HepG2 (cell line): ENCODE data around the gene TBCEL. TPM values are rescaled to one million over a fixed set of nuclear protein-coding genes. Genes with fewer than 3 reads are reported as not detected.
A peak's percentile ranks its signal among the peaks of the same experiment; 100 is the strongest.

ENCODE experiments used
- ATAC-seq: fragments of 200-7000 bp; cut with Tn5 transposase; 3 replicates; pipeline ENCODE4 v1.9.1; 2020; ENCODE audit warnings: mild to moderate bottlenecking, moderate library complexity
- BruUV-seq: library from RNA; stranded (reverse); fragments of 400-500 nt; replicated peaks from 2 replicates; lab custom pipeline; 2021; lab: Mats Ljungman, UMichigan
- CTCF ChIA-PET: fragments of 300-600 bp; formaldehyde crosslinking; extraction: SDS; loops from one replicate; lab custom pipeline; 2021; ENCODE audit warnings: low total read pairs, inconsistent platforms, low intra/inter-chr PET ratio; lab: Yijun Ruan, JAX
- POLR2A ChIA-PET: fragments of 350-600 bp; sonication (Branson Sonifier 250); formaldehyde crosslinking; loops from one replicate; lab custom pipeline; 2020; ENCODE audit warnings: antibody characterized with exemption, inconsistent platforms; lab: Yijun Ruan, JAX
- DNase-seq: peaks from one replicate; pipeline ENCODE4 v3.0.0-alpha.2; 2015; ENCODE audit warnings: low spot score
- FAIRE-seq: peaks from 3 replicates; lab custom pipeline; 2011; peaks lifted over from hg19 to GRCh38; lab: Jason Lieb, UNC
- H2AFZ ChIP-seq: one replicate; pipeline ENCODE4 v1.6.1; 2011; ENCODE audit warnings: low read length, inconsistent platforms
- H3K27ac ChIP-seq: fragments of 300-600 bp; 3 replicates; pipeline ENCODE4 v1.8.0; 2011; ENCODE audit warnings: mixed run types, mild to moderate bottlenecking, mixed read lengths, low read length, inconsistent platforms; ENCODE audit not compliant: insufficient read depth; ENCODE audit errors: extremely low read length
- H3K27me3 ChIP-seq, 2 experiments: fragments of 200-600 bp in 1 of 2; 2 replicates in 1 of 2; 3 replicates in 1 of 2; pipeline versions ENCODE4 v1.6.0 to v1.8.0; 2011; ENCODE audit warnings: low read length in 2 of 2, mild to moderate bottlenecking in 2 of 2, moderate library complexity in 2 of 2, inconsistent platforms in 1 of 2; ENCODE audit not compliant: insufficient read depth in 2 of 2, control insufficient read depth in 1 of 2
- H3K36me3 ChIP-seq, 2 experiments: fragments of 200-600 bp in 1 of 2; replicated peaks in 1 of 2; 2 replicates in 1 of 2; 3 replicates in 1 of 2; pipeline versions ENCODE4 v1.5.1 to v1.8.0; 2011; ENCODE audit warnings: low read length in 2 of 2, inconsistent platforms in 1 of 2; ENCODE audit not compliant: insufficient read depth in 2 of 2, control insufficient read depth in 1 of 2
- H3K4me1 ChIP-seq: 2 replicates; pipeline ENCODE4 v1.5.1; 2012; ENCODE audit warnings: low read length, inconsistent platforms; ENCODE audit not compliant: insufficient read depth
- H3K4me2 ChIP-seq: 2 replicates; pipeline ENCODE4 v1.6.0; 2011; ENCODE audit warnings: low read depth, low read length, inconsistent platforms
- H3K4me3 ChIP-seq, 3 experiments: fragments of 200-600 bp in 1 of 3; sonication (generic), shearing (Covaris generic) in 1 of 3; replicated peaks in 1 of 3; 2 replicates each; pipeline ENCODE4 v1.5.1; 2011 to 2016; ENCODE audit warnings: low read length in 3 of 3, inconsistent platforms in 2 of 3, low read depth in 2 of 3, mild to moderate bottlenecking in 2 of 3, control low read depth in 1 of 3, mixed read lengths in 1 of 3; ENCODE audit not compliant: insufficient read depth in 1 of 3
- H3K79me2 ChIP-seq: one replicate; pipeline ENCODE4 v1.6.1; 2011; ENCODE audit warnings: low read length, inconsistent platforms; ENCODE audit not compliant: insufficient read depth
- H3K9ac ChIP-seq: 2 replicates; pipeline ENCODE4 v1.6.0; 2011; ENCODE audit warnings: mild to moderate bottlenecking, low read depth, low read length, inconsistent platforms; ENCODE audit not compliant: insufficient read depth
- H3K9me3 ChIP-seq: 2 replicates; pipeline ENCODE4 v1.5.1; 2012; ENCODE audit warnings: mild to moderate bottlenecking, low read length
- H4K20me1 ChIP-seq: 2 replicates; pipeline ENCODE4 v1.6.0; 2011; ENCODE audit warnings: inconsistent platforms, mild to moderate bottlenecking, low read length, moderate library complexity; ENCODE audit not compliant: insufficient read depth
- ATM ChIP-seq: fragments of 450-650 bp; IDR thresholded peaks from 2 replicates; pipeline ENCODE4 v1.7.1; 2017; ENCODE audit warnings: mild to moderate bottlenecking, borderline replicate concordance
- BRD4 ChIP-seq: sonication (generic); formaldehyde crosslinking; IDR thresholded peaks from 2 replicates; pipeline ENCODE4 v1.4.0; 2020; ENCODE audit warnings: missing genetic modification reagents
- ETV5 ChIP-seq: IDR thresholded peaks from 2 replicates; pipeline ENCODE4 v1.6.1; 2018; ENCODE audit warnings: missing biosample characterization, missing genetic modification reagents, inconsistent platforms, borderline replicate concordance
- FIP1L1 ChIP-seq: fragments of 200-400 bp; formaldehyde crosslinking; IDR thresholded peaks from 2 replicates; pipeline ENCODE4 v1.6.1; 2018; ENCODE audit warnings: low read depth, mild to moderate bottlenecking, low read length, moderate library complexity, borderline replicate concordance; ENCODE audit not compliant: insufficient read depth
- GZF1 ChIP-seq: sonication (generic); formaldehyde crosslinking; IDR thresholded peaks from 2 replicates; pipeline ENCODE4 v1.5.1; 2020; ENCODE audit warnings: mild to moderate bottlenecking, missing genetic modification reagents
- HMG20B ChIP-seq: conservative IDR thresholded peaks from 2 replicates; pipeline ENCODE4 v1.6.1; 2016; ENCODE audit warnings: missing genetic modification reagents, missing compliant biosample characterization
- MTA3 ChIP-seq: sonication (generic); formaldehyde crosslinking; IDR thresholded peaks from 2 replicates; pipeline ENCODE4 v1.4.0; 2020; ENCODE audit warnings: missing genetic modification reagents
- RARA ChIP-seq: IDR thresholded peaks from 2 replicates; pipeline ENCODE4 v1.6.1; 2016; ENCODE audit warnings: missing genetic modification reagents, missing compliant biosample characterization
- RFX1 ChIP-seq: fragments of 450-650 bp; IDR thresholded peaks from 2 replicates; pipeline ENCODE4 v1.6.1; 2017
- RFX5 ChIP-seq: IDR thresholded peaks from 2 replicates; pipeline ENCODE4 v1.6.1; 2011; ENCODE audit warnings: low read depth, low read length, improper control_type of control experiment
- RFXAP ChIP-seq: sonication (generic); formaldehyde crosslinking; IDR thresholded peaks from 2 replicates; pipeline ENCODE4 v1.4.0; 2020; ENCODE audit warnings: missing genetic modification reagents, borderline replicate concordance
- RORA ChIP-seq: sonication (generic); formaldehyde crosslinking; IDR thresholded peaks from 2 replicates; pipeline ENCODE4 v1.5.0; 2020; ENCODE audit warnings: mild to moderate bottlenecking, missing genetic modification reagents, moderate library complexity
- SPEN ChIP-seq: sonication (generic); formaldehyde crosslinking; IDR thresholded peaks from 2 replicates; pipeline ENCODE4 v1.5.1; 2020; ENCODE audit warnings: low read depth, mild to moderate bottlenecking, missing genetic modification reagents
- U2AF2 ChIP-seq: fragments of 200-400 bp; formaldehyde crosslinking; IDR thresholded peaks from 2 replicates; pipeline ENCODE4 v1.6.1; 2017; ENCODE audit warnings: low read depth, mild to moderate bottlenecking, low read length
- YEATS4 ChIP-seq: sonication (generic); formaldehyde crosslinking; IDR thresholded peaks from 2 replicates; pipeline ENCODE4 v1.4.0; 2020; ENCODE audit warnings: missing genetic modification reagents, borderline replicate concordance
- ZBTB7B ChIP-seq: sonication (generic); formaldehyde crosslinking; IDR thresholded peaks from 2 replicates; pipeline ENCODE4 v1.4.0; 2020; ENCODE audit warnings: missing genetic modification reagents
- ZNF562 ChIP-seq: sonication (generic); formaldehyde crosslinking; IDR thresholded peaks from 2 replicates; pipeline ENCODE4 v1.8.0; 2022; ENCODE audit warnings: missing genetic modification reagents, borderline replicate concordance
- WGBS: methylation state at CpG from one replicate; pipeline ENCODE4 v1.1.6; 2017; ENCODE audit warnings: low lambda C conversion rate; 5-methylcytosine and 5-hydroxymethylcytosine counted together
- in situ Hi-C: cut with HindIII; loops from 2 replicates; pipeline ENCODE4 v1.10.0; 2017; ENCODE audit warnings: low pct_unique_long_range_greater_than_20kb; ENCODE audit not compliant: extremely low pct_ligation_motif_present
- intact Hi-C: fragments of 100-400 bp; cut with micrococcal nuclease; formaldehyde crosslinking; loops from one replicate; pipeline ENCODE4 v1.10.0; 2022; ENCODE audit not compliant: unreplicated experiment
- polyA plus RNA-seq, 8 experiments: library from polyadenylated mRNA; depleted of rRNA in 3 of 8; stranded (reverse) in 7 of 8; unstranded in 1 of 8; fragments of >200 nt; fragmentation: Illumina TruSeq in 4 of 8; extraction: Trizol in 4 of 8; gene quantifications; 2 replicates each; pipeline versions ENCODE4 v1.2.1 to v1.2.3, GENCODE V29; 2011 to 2016; ENCODE audit warnings: low read depth in 4 of 8, missing spikeins in 1 of 8, mixed read lengths in 1 of 8; ENCODE audit not compliant: insufficient read depth in 1 of 8
- total RNA-seq, 5 experiments: library from RNA; depleted of rRNA; stranded (reverse); fragments of >200 nt; fragmentation: Illumina TruSeq; extraction: Trizol; gene quantifications; 2 replicates each; pipeline ENCODE4 v1.2.3, GENCODE V29; 2016; ENCODE audit warnings: low read depth in 1 of 5
- TF ChIP-seq, protein P1 (sequence below): sonication (generic); formaldehyde crosslinking; IDR thresholded peaks from 2 replicates; pipeline ENCODE4 v1.5.0; 2020; ENCODE audit warnings: missing genetic modification reagents
- TF ChIP-seq, protein P2 (sequence below): sonication (generic); formaldehyde crosslinking; IDR thresholded peaks from 2 replicates; pipeline ENCODE4 v1.9.0; 2021; ENCODE audit warnings: missing genetic modification reagents, mild to moderate bottlenecking, borderline replicate concordance

TBCEL gene
- total and polyA plus RNA-seq, 2 of the 13 experiments (the other 11 are each of a cell fraction or from before 2014, with no cell fraction given) = 6.1 to 12.5 TPM

DNA sequence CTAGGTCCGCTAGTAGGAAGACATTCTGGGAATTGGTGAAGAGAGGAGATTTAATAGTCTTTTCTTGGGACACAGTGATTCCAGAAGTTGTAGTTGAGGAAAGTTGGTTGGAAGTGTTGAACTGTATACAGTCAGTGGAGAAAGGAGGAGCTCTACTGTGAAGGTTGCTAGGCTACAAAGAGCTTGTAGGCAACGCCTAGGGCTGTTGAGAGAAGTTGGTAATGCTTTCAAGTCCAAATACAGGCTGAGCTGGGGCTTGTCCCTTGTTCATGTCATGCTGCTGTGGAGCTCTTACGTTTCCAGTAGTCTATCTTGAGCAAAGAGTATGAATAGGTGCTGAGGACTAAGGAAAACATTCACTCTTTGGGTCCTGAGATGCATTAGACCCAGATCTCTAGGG, 1.1 kb downstream of the TBCEL start:
- peak; percentile 30 for DNase-seq
- Histone ChIP-seq H3K79me2 (peaks cover 25% of the 10 kb centered on the region), H3K4me3 (peak overlapping the region; percentile 84 to 96 (median 84)), H3K4me1 (peaks cover 21% of the 10 kb centered on the region), H3K9me3 (no peaks in the 10 kb centered on the region), H3K27me3 (no peaks in the 10 kb centered on the region; a peak in 1 of 5 replicates), H2AFZ (no peak overlapping the region), H3K36me3 (no peaks in the 10 kb centered on the region), H4K20me1 (no peaks in the 10 kb centered on the region), H3K9ac (peak overlapping the region; percentile 79)
- peak; percentile 61 for ATAC-seq
- in situ Hi-C loops = no loop called here
- TSS peak; percentile 50 for BruUV-seq
- WGBS = 41% methylated on average over 3 of the region's 3 CpGs
- FAIRE-seq = peak; percentile 26
- CTCF ChIA-PET = no interaction called here
- 0 out of 2 replicates have a peak, but pooled peaks have one; percentile 17 for TF ChIP-seq RFX1
- peak; percentile 15; the same call in 1 of the 2 replicates for TF ChIP-seq RFX5
- no peak for TF ChIP-seq ETV5
- no peak for TF ChIP-seq SPEN (CRISPR knock-in tag)
- TF ChIP-seq, all 625 proteins: peak for 2
- POLR2A ChIA-PET = interaction anchor here (0.6 to 3.0 kb wide), 4 partner anchors 10 to 42 kb away, joined by 3 to 15 read pairs (median 11); no protein-coding TSS in a partner anchor
- intact Hi-C loops = no loop called here
- H3K4me2 ChIP-seq = peak overlapping the region; percentile 89
- peak overlapping the region; percentile 58 for H3K27ac ChIP-seq

DNA sequence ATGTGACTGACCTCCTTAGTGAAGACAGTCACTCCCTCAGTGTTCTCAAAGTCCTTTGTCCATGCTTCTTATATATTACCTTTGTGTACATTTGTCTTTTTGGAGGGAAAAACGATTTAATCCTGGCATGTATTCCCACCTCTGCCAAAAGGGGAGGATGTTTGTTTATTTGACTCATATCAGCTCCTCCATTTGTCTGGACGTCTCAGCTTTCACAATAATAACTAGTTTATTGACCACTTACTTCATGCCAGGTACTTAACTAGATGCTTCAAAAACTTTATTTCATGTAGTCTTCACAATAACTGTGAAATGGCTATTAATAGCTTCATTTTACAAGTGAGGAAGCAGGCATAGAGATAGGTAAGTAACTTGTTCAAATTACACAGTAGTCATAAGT, 5.3 kb downstream of the TBCEL start:
- Histone ChIP-seq H3K9me3 (no peaks in the 10 kb centered on the region), H3K27ac (no peak overlapping the region), H3K9ac (no peak overlapping the region), H3K4me2 (no peak overlapping the region), H3K27me3 (no peaks in the 10 kb centered on the region; a peak in 1 of 5 replicates), H3K4me3 (no peak overlapping the region), H3K36me3 (no peaks in the 10 kb centered on the region), H3K79me2 (peaks cover 25% of the 10 kb centered on the region), H4K20me1 (no peaks in the 10 kb centered on the region; the same call in 1 of the 2 replicates), H2AFZ (no peak overlapping the region), H3K4me1 (peaks cover 19% of the 10 kb centered on the region)
- CTCF ChIA-PET = no interaction called here
- no peak for FAIRE-seq
- no peak for ATAC-seq
- BruUV-seq = no TSS peak
- in situ Hi-C loops = no loop called here
- intact Hi-C loops = no loop called here
- 45% methylated on average over 2 of the region's 2 CpGs for WGBS
- DNase-seq = no peak
- TF ChIP-seq RORA (CRISPR knock-in tag) = no peak
- no peak for TF ChIP-seq ATM
- TF ChIP-seq RARA = no peak
- no peak for TF ChIP-seq YEATS4 (CRISPR knock-in tag)
- no peak for TF ChIP-seq BRD4
- TF ChIP-seq, protein P1, sequence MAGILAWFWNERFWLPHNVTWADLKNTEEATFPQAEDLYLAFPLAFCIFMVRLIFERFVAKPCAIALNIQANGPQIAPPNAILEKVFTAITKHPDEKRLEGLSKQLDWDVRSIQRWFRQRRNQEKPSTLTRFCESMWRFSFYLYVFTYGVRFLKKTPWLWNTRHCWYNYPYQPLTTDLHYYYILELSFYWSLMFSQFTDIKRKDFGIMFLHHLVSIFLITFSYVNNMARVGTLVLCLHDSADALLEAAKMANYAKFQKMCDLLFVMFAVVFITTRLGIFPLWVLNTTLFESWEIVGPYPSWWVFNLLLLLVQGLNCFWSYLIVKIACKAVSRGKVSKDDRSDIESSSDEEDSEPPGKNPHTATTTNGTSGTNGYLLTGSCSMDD (CRISPR knock-in tag) = no peak
- no peak for TF ChIP-seq RFXAP (CRISPR knock-in tag)
- TF ChIP-seq, protein P2, sequence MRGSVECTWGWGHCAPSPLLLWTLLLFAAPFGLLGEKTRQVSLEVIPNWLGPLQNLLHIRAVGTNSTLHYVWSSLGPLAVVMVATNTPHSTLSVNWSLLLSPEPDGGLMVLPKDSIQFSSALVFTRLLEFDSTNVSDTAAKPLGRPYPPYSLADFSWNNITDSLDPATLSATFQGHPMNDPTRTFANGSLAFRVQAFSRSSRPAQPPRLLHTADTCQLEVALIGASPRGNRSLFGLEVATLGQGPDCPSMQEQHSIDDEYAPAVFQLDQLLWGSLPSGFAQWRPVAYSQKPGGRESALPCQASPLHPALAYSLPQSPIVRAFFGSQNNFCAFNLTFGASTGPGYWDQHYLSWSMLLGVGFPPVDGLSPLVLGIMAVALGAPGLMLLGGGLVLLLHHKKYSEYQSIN (CRISPR knock-in tag) = no peak
- no peak for TF ChIP-seq MTA3
- no peak for TF ChIP-seq ZBTB7B
- TF ChIP-seq FIP1L1 = no peak
- TF ChIP-seq U2AF2 = no peak
- no peak for TF ChIP-seq ZNF562
- TF ChIP-seq GZF1 = no peak
- TF ChIP-seq HMG20B (CRISPR knock-in tag) = no peak
- POLR2A ChIA-PET = no interaction called here
